OCI-LY7 (cell line): ENCODE results near the gene OR2T27.

ENCODE experiments used
- EZH2phosphoT487 ChIP-seq: fragments of 200-600 bp; sonication (generic); IDR thresholded peaks from 2 replicates; pipeline ENCODE4 v1.6.1; 2018; ENCODE audit warnings: low read depth, borderline replicate concordance, mild to moderate bottlenecking, mixed run types, antibody characterized with exemption, low read length, moderate library complexity, mixed read lengths
- TF ChIP-seq, protein P1 (sequence below): fragments of 200-600 bp; sonication (generic); conservative IDR thresholded peaks from 2 replicates; pipeline ENCODE4 v1.5.1; 2014; ENCODE audit warnings: mild to moderate bottlenecking, antibody characterized with exemption, low read length, moderate library complexity, mixed read lengths

DNA sequence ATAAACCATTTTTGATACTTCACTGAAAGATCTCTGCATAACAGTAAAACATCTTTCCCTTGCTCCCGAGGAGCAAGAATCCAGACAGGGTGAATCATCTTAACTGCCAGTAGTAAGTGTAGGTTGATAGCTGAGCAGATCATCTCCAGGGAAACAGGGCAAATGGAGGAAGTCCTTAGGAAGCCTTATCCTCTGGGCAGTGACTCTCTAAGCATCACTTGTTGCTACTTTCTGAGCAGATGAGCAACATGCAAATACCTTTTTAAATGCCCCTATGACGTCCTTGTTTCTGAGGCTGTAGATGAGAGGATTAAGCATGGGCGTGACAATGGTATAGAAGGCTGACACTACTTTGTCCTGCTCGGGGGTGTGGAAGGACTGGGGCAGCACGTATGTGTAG is 29.4 kb downstream of the OR2T27 start:
- TF ChIP-seq, protein P1, sequence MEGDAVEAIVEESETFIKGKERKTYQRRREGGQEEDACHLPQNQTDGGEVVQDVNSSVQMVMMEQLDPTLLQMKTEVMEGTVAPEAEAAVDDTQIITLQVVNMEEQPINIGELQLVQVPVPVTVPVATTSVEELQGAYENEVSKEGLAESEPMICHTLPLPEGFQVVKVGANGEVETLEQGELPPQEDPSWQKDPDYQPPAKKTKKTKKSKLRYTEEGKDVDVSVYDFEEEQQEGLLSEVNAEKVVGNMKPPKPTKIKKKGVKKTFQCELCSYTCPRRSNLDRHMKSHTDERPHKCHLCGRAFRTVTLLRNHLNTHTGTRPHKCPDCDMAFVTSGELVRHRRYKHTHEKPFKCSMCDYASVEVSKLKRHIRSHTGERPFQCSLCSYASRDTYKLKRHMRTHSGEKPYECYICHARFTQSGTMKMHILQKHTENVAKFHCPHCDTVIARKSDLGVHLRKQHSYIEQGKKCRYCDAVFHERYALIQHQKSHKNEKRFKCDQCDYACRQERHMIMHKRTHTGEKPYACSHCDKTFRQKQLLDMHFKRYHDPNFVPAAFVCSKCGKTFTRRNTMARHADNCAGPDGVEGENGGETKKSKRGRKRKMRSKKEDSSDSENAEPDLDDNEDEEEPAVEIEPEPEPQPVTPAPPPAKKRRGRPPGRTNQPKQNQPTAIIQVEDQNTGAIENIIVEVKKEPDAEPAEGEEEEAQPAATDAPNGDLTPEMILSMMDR: no peak
- TF ChIP-seq EZH2phosphoT487: no peak
